K562 (cell line): ENCODE results near the gene NIPAL3. TPM values are rescaled to one million over a fixed set of nuclear protein-coding genes. Genes with fewer than 3 reads are reported as not detected.

Source experiments
- ATAC-seq: fragments of 200-7000 bp; cut with Tn5 transposase; 3 replicates; pipeline ENCODE4 v1.9.1; 2020; ENCODE audit warnings: moderate library complexity
- BruUV-seq: library from RNA; stranded (reverse); fragments of 400-500 nt; replicated peaks from 2 replicates; lab custom pipeline; 2021; lab: Mats Ljungman, UMichigan
- CTCF ChIA-PET: fragments of 300-600 bp; formaldehyde crosslinking; extraction: SDS; loops from one replicate; lab custom pipeline; 2021; ENCODE audit warnings: low intra/inter-chr PET ratio; lab: Yijun Ruan, JAX
- POLR2A ChIA-PET: fragments of 300-600, 350-650 bp; sonication (Branson Sonifier 250); formaldehyde crosslinking; extraction: SDS; loops from one replicate; lab custom pipeline; 2021; ENCODE audit warnings: antibody characterized with exemption, inconsistent platforms; lab: Yijun Ruan, JAX
- DNase-seq, 4 experiments: peaks; one replicate each; pipeline versions ENCODE4 v3.0.0 to v3.0.0-alpha.2; 2011 to 2018; ENCODE audit warnings: low spot score in 3 of 4, mixed read lengths in 3 of 4; ENCODE audit errors: extremely low read depth in 1 of 4
- FAIRE-seq: peaks from 2 replicates; lab custom pipeline; 2011; peaks lifted over from hg19 to GRCh38; lab: Jason Lieb, UNC
- H2AFZ ChIP-seq: 2 replicates; pipeline ENCODE4 v1.6.0; 2011; ENCODE audit warnings: low read depth, low read length, control low read depth, inconsistent platforms
- H3K27ac ChIP-seq: fragments of 200-600 bp; 3 replicates; pipeline ENCODE4 v1.8.0; 2011; ENCODE audit warnings: low read depth, mild to moderate bottlenecking, control low read depth, inconsistent platforms, low read length, moderate library complexity, mixed read lengths; ENCODE audit errors: extremely low read depth
- H3K27me3 ChIP-seq, 2 experiments: fragments of 300-600 bp in 1 of 2; 2 replicates in 1 of 2; 3 replicates in 1 of 2; pipeline versions ENCODE4 v1.6.0 to v1.8.0; 2011; ENCODE audit warnings: inconsistent platforms in 2 of 2, low read length in 2 of 2, mild to moderate bottlenecking in 1 of 2, mixed read lengths in 1 of 2, moderate library complexity in 1 of 2; ENCODE audit not compliant: control insufficient read depth in 2 of 2, insufficient read depth in 2 of 2
- H3K36me3 ChIP-seq: fragments of 300-600 bp; 3 replicates; pipeline ENCODE4 v1.8.0; 2011; ENCODE audit warnings: mild to moderate bottlenecking, low read length, inconsistent platforms; ENCODE audit not compliant: control insufficient read depth, insufficient read depth
- H3K4me1 ChIP-seq, 2 experiments: fragments of 200-600 bp in 1 of 2; replicated peaks in 1 of 2; 2 replicates in 1 of 2; 3 replicates in 1 of 2; pipeline versions ENCODE4 v1.5.1 to v1.8.0; 2011; ENCODE audit warnings: inconsistent platforms in 2 of 2, low read length in 2 of 2, mild to moderate bottlenecking in 1 of 2, mixed read lengths in 1 of 2, moderate library complexity in 1 of 2; ENCODE audit not compliant: control insufficient read depth in 2 of 2, insufficient read depth in 2 of 2
- H3K4me2 ChIP-seq: 2 replicates; pipeline ENCODE4 v1.6.1; 2011; ENCODE audit warnings: low read length, control low read depth, inconsistent platforms, mixed read lengths; ENCODE audit not compliant: insufficient read depth
- H3K4me3 ChIP-seq: fragments of 200-600 bp; sonication (generic), shearing (Covaris generic); 2 replicates; pipeline ENCODE4 v1.5.1; 2016; ENCODE audit warnings: control low read depth, inconsistent platforms
- H3K79me2 ChIP-seq: fragments of 200-600 bp; 3 replicates; pipeline ENCODE4 v1.8.0; 2011; ENCODE audit warnings: low read length, inconsistent platforms; ENCODE audit not compliant: control insufficient read depth, insufficient read depth
- H3K9ac ChIP-seq, 2 experiments: 2 replicates each; pipeline versions ENCODE4 v1.6.0 to v1.6.1; 2011; ENCODE audit warnings: low read depth in 2 of 2, low read length in 2 of 2, control low read depth in 1 of 2, inconsistent platforms in 1 of 2, mild to moderate bottlenecking in 1 of 2, mixed read lengths in 1 of 2; ENCODE audit not compliant: insufficient read depth in 1 of 2
- H3K9me1 ChIP-seq: one replicate; pipeline ENCODE4 v1.6.0; 2011; ENCODE audit warnings: inconsistent platforms, mild to moderate bottlenecking, low read length, moderate library complexity; ENCODE audit not compliant: control insufficient read depth, insufficient read depth
- H3K9me3 ChIP-seq: replicated peaks from 2 replicates; pipeline ENCODE4 v1.5.1; 2011; ENCODE audit warnings: low read depth, low read length, inconsistent platforms; ENCODE audit not compliant: control insufficient read depth, insufficient read depth
- H4K20me1 ChIP-seq: replicated peaks from 2 replicates; pipeline ENCODE4 v1.6.1; 2011; ENCODE audit warnings: low read length, inconsistent platforms, mixed read lengths; ENCODE audit not compliant: control insufficient read depth, insufficient read depth
- EP300 ChIP-seq: IDR thresholded peaks from 2 replicates; pipeline ENCODE4 v1.6.1; 2012; ENCODE audit warnings: low read length, improper control_type of control experiment
- ETV1 ChIP-seq: fragments of 450-650 bp; conservative IDR thresholded peaks from 2 replicates; pipeline ENCODE4 v1.6.1; 2016; ENCODE audit warnings: missing genetic modification characterization, control low read depth, low read depth, missing compliant biosample characterization
- MYBL2 ChIP-seq, 2 experiments: fragments of 450-650 bp in 1 of 2; sonication (generic) in 1 of 2; formaldehyde crosslinking in 1 of 2; IDR thresholded peaks; 2 replicates each; pipeline versions ENCODE4 v1.6.1 to v1.8.1; 2017 to 2022; ENCODE audit warnings: borderline replicate concordance in 1 of 2, inconsistent platforms in 1 of 2, low read depth in 1 of 2, mild to moderate bottlenecking in 1 of 2, missing genetic modification reagents in 1 of 2, moderate library complexity in 1 of 2
- RB1 ChIP-seq: fragments of 450-650 bp; IDR thresholded peaks from 2 replicates; pipeline ENCODE4 v1.6.1; 2017; ENCODE audit warnings: low read depth, mild to moderate bottlenecking
- SMARCE1 ChIP-seq: fragments of 450-650 bp; IDR thresholded peaks from 2 replicates; pipeline ENCODE4 v1.7.1; 2016; ENCODE audit warnings: mild to moderate bottlenecking
- TFE3 ChIP-seq: fragments of 450-650 bp; formaldehyde crosslinking; IDR thresholded peaks from 2 replicates; pipeline ENCODE4 v1.4.0; 2020; ENCODE audit warnings: mild to moderate bottlenecking, mixed read lengths
- ZBTB26 ChIP-seq: fragments of 450-650 bp; formaldehyde crosslinking; IDR thresholded peaks from 2 replicates; pipeline ENCODE4 v1.4.0; 2022; ENCODE audit warnings: missing genetic modification characterization
- ZNF830 ChIP-seq: fragments of 250-450 bp; sonication (Bioruptor Pico); IDR thresholded peaks from 2 replicates; pipeline ENCODE4 v1.5.0; 2021; ENCODE audit warnings: mild to moderate bottlenecking
- WGBS: fragments of 100-300 bp; shearing (Covaris generic); methylation state at CpG from one replicate; pipeline ENCODE4 v1.1.6; 2016; ENCODE audit warnings: low coverage, mixed read lengths; ENCODE audit not compliant: insufficient coverage; ENCODE audit errors: missing lambda C conversion rate; 5-methylcytosine and 5-hydroxymethylcytosine counted together
- in situ Hi-C: fragments of 300-500 bp; cut with MboI; formaldehyde crosslinking; loops from 4 replicates; pipeline ENCODE4 v1.15.0; 2018; ENCODE audit warnings: inconsistent platforms, mixed read lengths
- intact Hi-C: fragments of 100-400 bp; cut with micrococcal nuclease; formaldehyde crosslinking; loops from 2 replicates; pipeline ENCODE4 v1.14.2; 2022
- polyA plus RNA-seq, 8 experiments: library from polyadenylated mRNA; depleted of rRNA in 4 of 8; stranded (reverse) in 5 of 8; unstranded in 3 of 8; fragments of >200 nt; fragmentation: Nextera tagmentation in 2 of 8; fragmentation: Illumina TruSeq in 1 of 8; extraction: Ambion mirVana in 2 of 8; extraction: Trizol in 1 of 8; gene quantifications; 2 replicates each; pipeline versions ENCODE4 v1.2.1 to v1.2.3, GENCODE V29; 2011 to 2014; ENCODE audit warnings: inconsistent platforms in 1 of 8, missing spikeins in 1 of 8
- total RNA-seq, 7 experiments: library from RNA; depleted of rRNA in 6 of 7; stranded (reverse); fragments of >200 nt in 6 of 7; fragmentation: Illumina TruSeq in 2 of 7; extraction: Trizol in 2 of 7; gene quantifications; 2 replicates each; pipeline versions ENCODE4 v1.2.1 to v1.2.3, GENCODE V29; 2011 to 2021; ENCODE audit warnings: low replicate concordance in 1 of 7

NIPAL3 gene
- total and polyA plus RNA-seq, 9 of the 15 experiments (the other 6 are each of a cell fraction or from before 2014, with no cell fraction given): 10.5 to 26.3 (median 16.0) TPM

GRCh38 chr1:24454673-24455072, 39.1 kb downstream of the NIPAL3 start:
- ATAC-seq: no peak
- intact Hi-C loops: no loop called here

DNA sequence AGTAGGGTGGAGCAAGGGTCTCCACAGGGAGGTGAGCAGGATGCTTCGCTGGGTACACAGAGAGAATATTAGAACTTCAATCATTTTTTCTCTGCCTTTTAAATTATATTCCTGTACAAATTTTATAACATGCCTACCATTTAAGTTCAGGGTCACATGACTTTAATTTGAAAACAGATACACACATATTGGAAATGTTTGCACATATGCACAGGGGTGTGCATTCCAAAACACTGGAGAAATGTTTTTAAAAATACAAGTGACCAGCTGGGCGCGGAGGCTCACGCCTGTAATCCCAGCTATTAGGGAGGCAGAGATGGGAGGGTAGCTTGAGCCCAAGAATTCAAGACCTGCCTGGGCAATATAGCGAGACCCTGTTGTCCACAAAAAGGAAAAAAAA, 39.7 kb downstream of the NIPAL3 start:
- Histone ChIP-seq H2AFZ (no peak overlapping the region), H3K9ac (no peak overlapping the region), H3K4me2 (no peak overlapping the region), H3K79me2 (no peaks in the 10 kb centered on the region), H3K27ac (no peak overlapping the region), H3K4me1 (no peaks in the 10 kb centered on the region; a peak in 1 of 5 replicates), H3K36me3 (peaks cover 51% of the 10 kb centered on the region; the same call in 2 of the 3 replicates), H3K9me1 (no peaks in the 10 kb centered on the region), H3K9me3 (no peaks in the 10 kb centered on the region), H3K4me3 (no peak overlapping the region), H3K27me3 (no peaks in the 10 kb centered on the region), H4K20me1 (no peaks in the 10 kb centered on the region)
- 84% methylated on average over 5 of the region's 5 CpGs for WGBS
- in situ Hi-C loops (no loop called here), intact Hi-C loops (no loop called here)
- peak; percentile 63 for TF ChIP-seq TFE3
- no peak for TF ChIP-seq EP300
- TF ChIP-seq MYBL2 (IDR thresholded peaks at IDR 0.05; ENCODE audit: low read depth): no peak
- no peak for TF ChIP-seq MYBL2 (CRISPR knock-in tag; IDR thresholded peaks at IDR 0.05; ENCODE audit: borderline replicate concordance)
- ChIA-PET POLR2A (no interaction called here), CTCF (no interaction called here)
- no TSS peak for BruUV-seq
- DNase-seq (no peak), FAIRE-seq (no peak), ATAC-seq (no peak)

More at GRCh38 chr1:24454673-24455072, 39.1 kb downstream of the NIPAL3 start:
- no peak for DNase-seq
- no peak for FAIRE-seq
- Histone ChIP-seq H3K27me3 (no peaks in the 10 kb centered on the region), H3K4me2 (no peak overlapping the region), H3K79me2 (no peaks in the 10 kb centered on the region), H3K4me1 (no peaks in the 10 kb centered on the region; a peak in 1 of 5 replicates), H3K36me3 (peaks cover 50% of the 10 kb centered on the region; the same call in 2 of the 3 replicates), H3K9me1 (no peaks in the 10 kb centered on the region), H4K20me1 (no peaks in the 10 kb centered on the region), H3K27ac (no peak overlapping the region), H3K4me3 (no peak overlapping the region), H3K9me3 (no peaks in the 10 kb centered on the region), H3K9ac (no peak overlapping the region), H2AFZ (no peak overlapping the region)
- WGBS: 58% methylated on average over 5 of the region's 5 CpGs
- no peak for TF ChIP-seq RB1
- no peak for TF ChIP-seq SMARCE1
- no peak for TF ChIP-seq ZNF830
- TF ChIP-seq ZBTB26 (CRISPR knock-in tag): no peak
- TF ChIP-seq ETV1 (tag): no peak
- in situ Hi-C loops: no loop called here
- ChIA-PET CTCF (no interaction called here), POLR2A (interaction anchor here (1.7 kb wide), 1 partner anchor 12 kb away, joined by 8 read pairs; no protein-coding TSS in a partner anchor)
- BruUV-seq: no TSS peak
